WTC11 (cell line): ENCODE results near the gene SSR1. TPM values are rescaled to one million over a fixed set of nuclear protein-coding genes. Genes with fewer than 3 reads are reported as not detected.
A peak's percentile ranks its signal among the peaks of the same experiment; 100 is the strongest.

Experiments used
- ATAC-seq: fragments of 200-7000 bp; cut with Tn5 transposase; 2 replicates; pipeline ENCODE4 v1.10.0; 2021; ENCODE audit warnings: mild to moderate bottlenecking, moderate library complexity
- CTCF ChIA-PET: fragments of 300-600 bp; sonication (Branson Sonifier 250); formaldehyde crosslinking; loops from one replicate; lab custom pipeline; 2021; ENCODE audit warnings: antibody characterized with exemption; lab: Charles Lee
- POLR2A ChIA-PET: fragments of 350-600 bp; sonication (Branson Sonifier 250); formaldehyde crosslinking; loops from one replicate; lab custom pipeline; 2021; ENCODE audit warnings: antibody characterized with exemption; lab: Charles Lee
- DNase-seq: peaks from one replicate; pipeline ENCODE4 v3.0.0; 2021; ENCODE audit warnings: low spot score
- H3K27ac Mint-ChIP-seq: 2 replicates; pipeline ENCODE4 v1.8.0; 2021; ENCODE audit warnings: mixed read lengths
- H3K27me3 Mint-ChIP-seq: 2 replicates; pipeline ENCODE4 v1.8.0; 2021; ENCODE audit warnings: low read depth, mild to moderate bottlenecking, moderate library complexity, mixed read lengths
- H3K36me3 Mint-ChIP-seq: 2 replicates; pipeline ENCODE4 v1.8.0; 2021; ENCODE audit warnings: mixed read lengths
- H3K4me1 Mint-ChIP-seq: 2 replicates; pipeline ENCODE4 v1.8.0; 2022; ENCODE audit warnings: mixed read lengths
- H3K4me3 Mint-ChIP-seq: 2 replicates; pipeline ENCODE4 v1.8.0; 2021; ENCODE audit warnings: mild to moderate bottlenecking, moderate library complexity, mixed read lengths
- H3K9me3 Mint-ChIP-seq: 2 replicates; pipeline ENCODE4 v1.8.0; 2021; ENCODE audit warnings: mixed read lengths
- CBFB ChIP-seq: sonication (generic); formaldehyde crosslinking; IDR thresholded peaks from 2 replicates; pipeline ENCODE4 v1.8.1; 2022; ENCODE audit warnings: mild to moderate bottlenecking, low read depth, missing genetic modification reagents
- ETV6 ChIP-seq: sonication (generic); formaldehyde crosslinking; IDR thresholded peaks from 2 replicates; pipeline ENCODE4 v1.8.1; 2022; ENCODE audit warnings: mild to moderate bottlenecking, missing genetic modification reagents
- FOXP1 ChIP-seq: sonication (generic); formaldehyde crosslinking; IDR thresholded peaks from 2 replicates; pipeline ENCODE4 v1.8.0; 2022; ENCODE audit warnings: missing genetic modification reagents, mild to moderate bottlenecking, moderate library complexity, borderline replicate concordance
- GRHL2 ChIP-seq: fragments of 250-450 bp; sonication (Bioruptor Pico); IDR thresholded peaks from 2 replicates; pipeline ENCODE4 v1.8.0; 2022; ENCODE audit warnings: mild to moderate bottlenecking, moderate library complexity; ENCODE audit not compliant: insufficient replicate concordance, severe bottlenecking
- HMGXB4 ChIP-seq: sonication (generic); formaldehyde crosslinking; IDR thresholded peaks from 2 replicates; pipeline ENCODE4 v1.8.1; 2023; ENCODE audit warnings: mild to moderate bottlenecking, moderate library complexity, missing genetic modification reagents
- IRF1 ChIP-seq: sonication (generic); formaldehyde crosslinking; IDR thresholded peaks from 2 replicates; pipeline ENCODE4 v1.8.0; 2023; ENCODE audit warnings: missing genetic modification reagents
- KAT7 ChIP-seq: sonication (generic); formaldehyde crosslinking; IDR thresholded peaks from 2 replicates; pipeline ENCODE4 v1.8.1; 2023; ENCODE audit warnings: missing genetic modification reagents, mild to moderate bottlenecking, borderline replicate concordance
- MAX ChIP-seq: sonication (generic); formaldehyde crosslinking; IDR thresholded peaks from 2 replicates; pipeline ENCODE4 v1.8.0; 2022; ENCODE audit warnings: mild to moderate bottlenecking, missing genetic modification reagents
- NFYB ChIP-seq: sonication (generic); formaldehyde crosslinking; conservative IDR thresholded peaks from 2 replicates; pipeline ENCODE4 v1.8.0; 2022; ENCODE audit warnings: low read depth, missing genetic modification reagents
- OVOL2 ChIP-seq: fragments of 250-450 bp; sonication (Bioruptor Pico); IDR thresholded peaks from 2 replicates; pipeline ENCODE4 v1.9.0; 2021; ENCODE audit warnings: mild to moderate bottlenecking, borderline replicate concordance
- STAT6 ChIP-seq: sonication (generic); formaldehyde crosslinking; conservative IDR thresholded peaks from 2 replicates; pipeline ENCODE4 v1.8.1; 2023; ENCODE audit warnings: mild to moderate bottlenecking, low read depth, missing genetic modification reagents, moderate library complexity
- TEAD1 ChIP-seq: sonication (generic); formaldehyde crosslinking; IDR thresholded peaks from 2 replicates; pipeline ENCODE4 v1.8.0; 2022; ENCODE audit warnings: mild to moderate bottlenecking, missing genetic modification reagents
- USF1 ChIP-seq: sonication (generic); formaldehyde crosslinking; IDR thresholded peaks from 2 replicates; pipeline ENCODE4 v1.8.0; 2022; ENCODE audit warnings: mild to moderate bottlenecking, missing genetic modification reagents
- USF2 ChIP-seq: sonication (generic); formaldehyde crosslinking; IDR thresholded peaks from 2 replicates; pipeline ENCODE4 v1.8.1; 2023; ENCODE audit warnings: mild to moderate bottlenecking, missing genetic modification reagents, moderate library complexity
- ZNF317 ChIP-seq: sonication (generic); formaldehyde crosslinking; IDR thresholded peaks from 2 replicates; pipeline ENCODE4 v1.8.1; 2023; ENCODE audit warnings: low read depth, mild to moderate bottlenecking, moderate library complexity, missing genetic modification reagents, borderline replicate concordance
- ZNF416 ChIP-seq: fragments of 250-450 bp; sonication (Bioruptor Pico); IDR thresholded peaks from 2 replicates; pipeline ENCODE4 v1.9.0; 2021; ENCODE audit warnings: mild to moderate bottlenecking, inconsistent platforms
- ZNF532 ChIP-seq: fragments of 250-450 bp; sonication (Bioruptor Pico); IDR thresholded peaks from 2 replicates; pipeline ENCODE4 v1.9.0; 2021; ENCODE audit warnings: mild to moderate bottlenecking, borderline replicate concordance
- total RNA-seq: library from RNA; stranded (reverse); gene quantifications from 3 replicates; pipeline ENCODE4 v1.2.3, GENCODE V29; 2021

SSR1 gene
- total RNA-seq, 1 experiment from 2014 or later: 96.7 TPM

- no peak for TF ChIP-seq ZNF532 (CRISPR knock-in tag)
- TF ChIP-seq USF1 (CRISPR knock-in tag): peak; percentile 63; the same call in 1 of the 2 replicates
- TF ChIP-seq MAX (CRISPR knock-in tag): no peak
- no peak for TF ChIP-seq IRF1
- TF ChIP-seq ZNF416: no peak
- no peak for TF ChIP-seq HMGXB4 (CRISPR knock-in tag)
- TF ChIP-seq ZNF317: no peak
- TF ChIP-seq STAT6: no peak
- no peak for TF ChIP-seq KAT7 (CRISPR knock-in tag)
- no peak for TF ChIP-seq OVOL2
Observed at GRCh38 chr6:7261852-7262461, 51.0 kb downstream of the SSR1 start (continued).

GRCh38 chr6:7261032-7261841 lies 51.8 kb downstream of the SSR1 start:
- Mint-ChIP-seq H3K4me1 (peaks cover 27% of the 10 kb centered on the region), H3K27ac (peak overlapping the region; percentile 95), H3K27me3 (no peaks in the 10 kb centered on the region; the same call in 1 of the 2 replicates), H3K9me3 (peaks cover 6% of the 10 kb centered on the region), H3K4me3 (peak overlapping the region; percentile 86), H3K36me3 (peaks cover 7% of the 10 kb centered on the region)
- DNase-seq: peak; percentile 91
- ChIA-PET CTCF (interaction anchor here (0.6 to 4.8 kb wide), 8 partner anchors 14 to 567 kb away, joined by 3 to 39 read pairs (median 4); no protein-coding TSS in a partner anchor), POLR2A (interaction anchor here (0.6 to 1.2 kb wide), 5 partner anchors 8 to 574 kb away, joined by 3 to 5 read pairs (median 4); no protein-coding TSS in a partner anchor)
- ATAC-seq: peak; percentile 96
- TF ChIP-seq ETV6 (CRISPR knock-in tag) (0 out of 2 replicates have a peak, but pooled peaks have one; percentile 25), FOXP1 (CRISPR knock-in tag) (peak; percentile 53; the same call in 1 of the 2 replicates), ZNF532 (CRISPR knock-in tag) (no peak), USF2 (CRISPR knock-in tag) (peak; percentile 46; the same call in 1 of the 2 replicates), TEAD1 (peak; percentile 59; the same call in 1 of the 2 replicates), CBFB (0 out of 2 replicates have a peak, but pooled peaks have one; percentile 33), GRHL2 (CRISPR knock-in tag) (no peak), NFYB (CRISPR knock-in tag) (0 out of 2 replicates have a peak, but pooled peaks have one; percentile 33)
